ENCODE measurements around the gene OGFR.

The OGFR gene

GRCh38 chr20:62834967-62835730 lies 30.5 kb downstream of the OGFR start:
- peak in 4 of 10 donors; percentile 16 to 55 (median 44) for DNase-seq
- intact Hi-C loops (cut with DNase I): no loop called here

GRCh38 chr20:62835931-62836861 lies 31.6 kb downstream of the OGFR start:
- DNase-seq: peak in 4 of 10 donors; percentile 27 to 86 (median 81)
- intact Hi-C loops (cut with DNase I): no loop called here

- peak in 4 of 10 donors; percentile 5 to 67 (median 53) for DNase-seq
- intact Hi-C loops (cut with DNase I): no loop called here
These were observed 32.4 kb downstream of the OGFR start for GRCh38 chr20:62836967-62837490.

- intact Hi-C loops (cut with DNase I): no loop called here
- DNase-seq: peak in 4 of 10 donors; percentile 2 to 67 (median 26)
These were observed 33.1 kb downstream of the OGFR start for GRCh38 chr20:62837790-62838127.

GRCh38 chr20:62838128-62838891 lies 33.7 kb downstream of the OGFR start:
- DNase-seq: peak in 4 of 10 donors; percentile 19 to 74 (median 56)
- intact Hi-C loops (cut with DNase I): no loop called here

- DNase-seq: peak in 4 of 10 donors; percentile 13 to 67 (median 44)
- intact Hi-C loops (cut with DNase I): no loop called here
These were observed 34.6 kb downstream of the OGFR start for GRCh38 chr20:62839261-62839660.

GRCh38 chr20:62839816-62840215 lies 35.2 kb downstream of the OGFR start:
- DNase-seq: peak in 4 of 10 donors; percentile 17 to 69 (median 51)
- intact Hi-C loops (cut with DNase I): no loop called here

GRCh38 chr20:62840244-62841197 lies 35.9 kb downstream of the OGFR start:
- intact Hi-C loops (cut with DNase I): no loop called here
- DNase-seq: peak in 4 of 10 donors; percentile 18 to 77 (median 56)

GRCh38 chr20:62841705-62842212 lies 37.1 kb downstream of the OGFR start:
- intact Hi-C loops (cut with DNase I): no loop called here
- DNase-seq: peak in 4 of 10 donors; percentile 7 to 56 (median 12)

- DNase-seq: peak in 4 of 10 donors; percentile 5 to 55 (median 28)
- intact Hi-C loops (cut with DNase I): no loop called here
These were observed 39.0 kb downstream of the OGFR start for GRCh38 chr20:62843656-62844055.

- peak in 1 of 10 donors; percentile 18 for DNase-seq
- intact Hi-C loops (cut with DNase I): no loop called here
These were observed 39.5 kb downstream of the OGFR start for GRCh38 chr20:62844182-62844581.

GRCh38 chr20:62845416-62846160 lies 41.0 kb downstream of the OGFR start:
- intact Hi-C loops (cut with DNase I): loop anchor here (5.0 kb wide), 1 partner anchor 38 kb away; no protein-coding TSS in a partner anchor
- DNase-seq: peak in 3 of 10 donors; percentile 68 to 73 (median 68)

- peak in 8 of 10 donors; percentile 50 to 95 (median 72) for DNase-seq
- intact Hi-C loops (cut with DNase I): loop anchor here (5.0 kb wide), 1 partner anchor 39 kb away; no protein-coding TSS in a partner anchor
These were observed 41.7 kb downstream of the OGFR start for GRCh38 chr20:62846166-62846890.

- intact Hi-C loops (cut with DNase I): loop anchor here (5.0 kb wide), 1 partner anchor 42 kb away; no protein-coding TSS in a partner anchor
- peak in 2 of 10 donors; percentile 4 to 38 for DNase-seq
These were observed 44.3 kb downstream of the OGFR start for GRCh38 chr20:62848917-62849316.

- DNase-seq: peak in 1 of 10 donors; percentile 2
- intact Hi-C loops (cut with DNase I): loop anchor here (5.0 kb wide), 1 partner anchor 42 kb away; no protein-coding TSS in a partner anchor
These were observed 44.8 kb downstream of the OGFR start for GRCh38 chr20:62849431-62849830.

GRCh38 chr20:62850333-62850974 lies 45.8 kb downstream of the OGFR start:
- intact Hi-C loops (cut with DNase I): loop anchor here (5.0 kb wide), 1 partner anchor 33 kb away; the partner anchor contains the start of gene COL9A3
- peak; percentile 69 to 98 (median 85) for DNase-seq

Measured in posterior cingulate gyrus (tissue), 11 donors.